NCI-H187 treated with DMSO at 0.1 percent for 48 hours (cell line): ENCODE results near the gene SLC49A4.

ENCODE experiments used
- DNase-seq: peaks from one replicate; lab custom pipeline; 2025; lab: John Stamatoyannopoulos, UW

Gene SLC49A4

GRCh38 chr3:122908251-122908650, 113.4 kb downstream of the SLC49A4 start:
- no peak for DNase-seq

DNA sequence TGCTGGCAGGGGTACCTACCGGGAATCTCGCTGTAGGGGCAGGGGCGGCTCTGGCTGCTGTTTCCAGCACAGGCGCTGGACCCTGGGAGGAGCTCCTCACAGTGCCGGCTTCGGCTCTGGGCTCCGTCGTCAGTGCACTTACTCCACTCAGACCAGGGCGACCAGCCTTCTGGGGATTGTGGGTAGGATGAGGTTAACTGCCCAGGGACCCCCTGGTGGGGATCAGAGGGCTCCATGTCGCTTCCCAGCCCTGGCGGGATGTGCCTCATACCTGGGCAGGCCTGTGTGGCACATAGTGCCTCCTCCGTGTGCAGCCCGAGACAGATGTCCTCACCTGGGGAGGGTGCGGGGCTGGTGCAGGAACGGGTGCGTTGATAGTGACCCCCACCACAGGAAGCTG, 117.0 kb downstream of the SLC49A4 start:
- DNase-seq: no peak

DNA sequence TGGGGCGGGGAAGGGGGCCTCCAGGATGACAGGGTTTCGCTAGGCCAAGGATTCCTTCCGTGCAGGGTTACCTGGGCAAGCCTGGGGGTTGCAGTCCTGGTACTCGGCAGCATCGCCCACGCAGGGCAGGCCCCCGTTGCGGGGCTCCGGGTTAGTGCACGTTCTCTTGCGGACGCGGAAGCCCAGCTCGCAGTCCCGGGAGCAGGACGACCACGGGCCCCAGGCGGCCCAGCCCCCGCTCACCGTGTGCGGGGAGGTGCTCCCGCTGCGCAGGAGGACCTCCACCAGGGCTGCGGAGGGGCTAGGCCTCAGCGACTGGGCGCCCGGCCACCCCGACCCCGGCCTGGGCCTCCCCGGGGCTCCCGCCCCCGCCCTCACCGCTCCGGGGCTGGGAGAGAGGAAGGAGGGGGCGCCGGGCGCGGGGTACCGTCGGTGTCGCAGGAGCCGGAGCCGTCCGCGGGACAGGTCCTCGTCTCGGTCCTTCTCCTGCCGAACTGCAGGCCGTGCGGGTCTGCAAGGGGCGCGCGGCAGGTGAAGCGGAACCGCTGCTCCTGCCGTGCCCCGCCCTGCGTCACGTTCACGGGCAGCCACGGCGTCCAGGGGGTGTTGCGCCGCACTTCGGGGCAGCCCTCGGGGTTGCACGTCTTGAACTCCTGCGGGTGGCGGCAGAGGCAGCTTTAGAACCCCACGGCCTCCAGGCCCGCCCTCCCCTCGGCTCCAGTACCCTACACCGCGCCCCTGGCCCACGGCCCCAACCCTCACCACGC, 118.1 kb downstream of the SLC49A4 start:
- DNase-seq: no peak

DNA sequence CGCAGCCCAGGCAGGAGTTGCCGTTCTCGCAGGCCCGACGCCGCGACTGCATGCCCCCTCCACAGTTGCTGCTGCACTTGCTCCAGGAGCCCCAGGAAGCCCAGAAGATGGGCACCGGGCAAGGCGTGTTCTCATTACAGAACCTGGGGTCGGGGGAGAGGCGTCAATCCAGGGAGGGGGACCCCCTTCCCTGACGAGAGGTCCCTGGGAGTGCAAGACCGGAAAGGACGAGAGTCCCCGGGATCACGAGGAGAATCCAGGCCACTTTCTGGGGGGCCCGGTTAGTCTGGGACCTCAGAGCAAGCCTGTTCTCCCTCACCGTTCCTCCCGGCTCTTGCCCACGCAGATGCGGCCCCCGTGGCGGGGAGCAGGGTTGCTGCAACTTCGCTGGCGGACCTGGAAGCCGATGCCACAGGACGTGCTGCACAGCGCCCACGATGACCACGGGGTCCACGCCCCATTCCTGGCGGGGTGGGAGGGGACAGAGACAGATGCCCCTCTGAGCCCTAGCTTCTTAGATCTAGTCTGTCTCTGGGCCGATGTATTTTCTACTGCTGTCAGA, 118.8 kb downstream of the SLC49A4 start:
- no peak for DNase-seq

DNA sequence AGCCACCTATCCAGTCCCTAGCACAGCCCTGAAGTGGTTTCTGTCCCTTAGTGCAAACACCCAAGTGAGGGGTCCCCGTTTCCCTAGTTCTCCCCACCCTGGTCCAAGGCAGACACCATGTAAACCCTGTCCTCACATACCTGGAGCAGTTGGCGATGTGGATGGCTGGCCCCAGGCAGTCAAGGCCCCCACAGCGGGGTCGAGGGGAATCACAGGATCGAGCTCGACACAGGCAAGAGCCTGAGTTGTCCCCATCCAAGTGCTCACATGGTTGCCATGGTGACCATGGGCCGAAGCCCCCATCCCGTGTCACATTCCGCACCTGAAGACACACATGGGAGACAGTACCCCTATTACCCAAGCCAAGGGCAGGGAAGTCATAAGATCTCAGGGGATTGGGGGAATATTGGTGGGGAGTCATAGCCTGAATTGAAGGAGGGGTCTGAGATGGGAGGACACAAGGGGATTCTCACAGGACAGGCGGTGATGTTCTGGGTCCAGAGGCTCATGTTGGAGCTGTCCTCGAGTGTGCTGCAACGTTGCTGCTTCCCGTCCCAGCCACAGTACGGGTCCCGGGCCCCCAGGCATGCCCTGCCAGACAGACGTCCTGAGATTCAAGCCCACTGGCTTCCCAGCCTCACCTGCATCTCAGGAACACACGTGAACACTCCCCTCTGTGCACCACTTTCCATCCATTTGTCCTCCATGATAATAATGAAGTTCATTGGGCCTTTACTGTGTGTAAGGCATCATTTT, 120.6 kb downstream of the SLC49A4 start:
- no peak for DNase-seq

GRCh38 chr3:122916084-122916483, 121.2 kb downstream of the SLC49A4 start:
- DNase-seq: no peak

DNA sequence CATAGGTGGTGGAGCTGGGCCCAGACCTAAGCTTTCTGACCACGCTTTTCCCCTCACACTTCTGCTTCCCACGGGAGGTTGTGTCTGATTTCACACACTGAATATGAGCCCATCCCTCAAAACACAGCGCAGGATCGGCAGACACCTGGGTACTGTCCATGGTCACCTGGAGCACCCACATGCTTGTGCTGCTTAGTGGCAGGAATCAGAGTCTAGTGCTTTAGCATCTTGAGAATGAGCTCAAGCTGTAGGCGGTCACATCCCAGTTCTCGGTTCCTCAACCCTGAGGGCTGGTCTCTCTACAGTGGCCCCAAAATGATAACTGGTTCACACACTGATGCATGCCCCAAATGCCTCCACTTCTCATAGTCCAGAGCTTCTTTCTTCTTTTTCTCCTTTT, 121.7 kb downstream of the SLC49A4 start:
- no peak for DNase-seq

GRCh38 chr3:122917412-122917811, 122.5 kb downstream of the SLC49A4 start:
- DNase-seq: no peak

DNA sequence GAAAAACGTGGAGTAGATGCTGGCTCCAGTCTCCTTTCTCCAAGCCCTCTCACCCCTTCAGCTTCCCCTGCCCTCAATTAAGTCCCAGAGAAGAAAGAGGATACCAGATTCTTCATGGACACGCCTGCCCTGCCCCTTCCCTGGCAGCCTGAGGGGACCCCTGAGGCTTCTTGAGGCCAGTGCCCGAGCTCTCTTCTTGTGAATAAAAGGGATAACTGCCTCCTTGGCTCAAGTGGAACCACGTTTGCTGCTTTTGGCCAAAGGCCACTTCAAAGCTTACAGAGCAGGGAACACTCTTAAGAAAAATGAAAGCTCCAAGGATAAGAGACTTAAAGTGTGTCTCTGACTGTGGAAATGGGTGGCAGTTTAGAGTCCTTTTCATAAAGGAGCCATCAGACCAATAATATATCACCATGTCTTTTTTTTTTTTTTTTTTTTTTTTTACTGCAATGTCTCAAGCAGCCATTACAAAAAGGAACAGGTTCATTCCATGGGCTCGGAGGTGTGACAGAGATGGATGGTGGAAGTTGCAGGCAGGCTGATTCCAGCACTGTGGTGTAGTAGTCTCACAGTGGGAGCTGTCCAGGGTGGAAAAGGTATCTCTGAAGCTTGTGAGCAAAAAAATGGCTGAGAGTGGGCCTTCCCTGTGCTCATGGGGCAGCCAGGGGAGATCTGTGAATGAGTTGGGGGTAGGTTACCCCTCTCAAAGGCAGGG, 123.9 kb downstream of the SLC49A4 start:
- peak; percentile 3 for DNase-seq

- DNase-seq: no peak
Observed at GRCh38 chr3:122919291-122919610, 124.4 kb downstream of the SLC49A4 start.

DNA sequence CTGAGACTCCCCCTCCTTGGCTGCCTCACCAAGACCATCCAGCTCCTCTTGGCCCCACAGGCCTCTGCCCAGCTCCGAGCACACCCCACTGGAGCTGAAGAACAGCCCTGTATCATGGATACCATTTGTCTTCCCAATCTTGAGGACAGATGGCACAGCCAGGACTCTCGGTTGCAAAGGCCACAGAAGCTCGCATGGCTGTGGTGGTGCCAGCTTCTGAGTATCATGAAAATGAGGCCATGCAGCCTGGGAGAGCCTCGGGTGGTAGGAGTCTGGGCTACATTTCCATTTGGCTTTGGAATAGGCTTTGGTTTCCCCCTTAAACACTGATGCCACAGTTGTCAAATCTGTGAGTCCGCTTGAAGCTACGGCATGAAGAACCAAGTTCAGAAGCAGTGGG, 126.1 kb downstream of the SLC49A4 start:
- DNase-seq: no peak

DNA sequence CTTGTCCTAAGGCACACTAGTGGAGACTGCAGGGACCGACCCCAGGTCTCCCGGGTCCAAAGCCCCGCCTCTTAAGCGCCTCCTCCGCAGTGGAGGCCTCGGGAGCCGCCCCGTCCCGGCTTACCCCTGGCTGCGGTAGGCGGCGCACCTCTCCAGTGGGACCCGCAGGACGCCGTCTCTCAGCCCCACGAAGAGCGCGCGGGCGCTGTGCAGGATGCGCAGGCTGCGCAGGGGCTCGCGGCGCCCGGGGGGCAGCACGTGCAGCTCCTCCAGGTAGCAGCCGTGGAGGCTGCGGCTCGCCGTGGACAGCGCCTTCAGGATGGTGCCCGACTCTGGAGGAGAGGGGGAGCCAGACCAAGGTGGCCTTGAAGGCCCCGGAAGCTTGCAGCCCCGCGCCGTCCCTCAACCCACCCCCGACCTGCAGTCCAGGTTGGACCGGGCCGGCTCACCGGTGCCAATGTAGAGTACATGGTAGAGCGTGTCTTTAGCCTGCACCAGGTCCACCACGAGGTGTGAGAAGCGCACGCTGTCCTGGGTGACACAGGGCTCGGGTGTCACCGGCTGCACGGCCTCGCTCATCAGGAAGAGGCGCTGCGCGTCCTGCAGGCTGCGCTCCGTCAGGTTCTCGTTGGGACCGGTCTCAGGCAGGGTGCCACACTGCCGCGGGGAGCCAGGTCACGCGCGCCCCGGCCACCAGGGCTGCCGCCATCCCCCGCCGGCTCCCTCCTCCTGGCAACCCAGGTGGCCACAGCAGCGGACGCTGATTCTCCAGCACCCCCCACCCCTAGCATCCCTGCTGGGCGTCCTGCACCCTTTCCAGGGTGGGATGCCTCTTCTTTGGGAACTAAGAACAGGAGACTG, 127.2 kb downstream of the SLC49A4 start:
- no peak for DNase-seq

- DNase-seq: no peak
Observed at GRCh38 chr3:122923611-122924010, 128.7 kb downstream of the SLC49A4 start.

DNA sequence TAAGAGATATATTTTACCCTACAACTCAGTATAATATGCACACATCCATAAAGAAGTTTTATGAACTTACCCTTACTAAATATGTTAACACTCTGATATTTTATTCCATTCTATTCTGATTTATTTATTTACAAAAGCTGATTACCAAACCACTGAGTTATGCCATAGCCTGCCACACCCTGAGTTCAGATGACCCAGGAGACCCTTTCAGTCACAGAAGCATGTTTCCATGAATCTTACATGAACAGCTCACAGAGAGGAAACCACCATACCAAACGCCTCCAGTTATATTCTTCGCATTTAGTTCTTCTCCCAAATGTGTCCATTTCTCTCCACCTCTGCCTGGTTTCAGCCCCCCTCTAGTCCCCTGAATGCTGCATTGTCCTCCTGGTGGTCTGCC, 129.2 kb downstream of the SLC49A4 start:
- DNase-seq: no peak

DNA sequence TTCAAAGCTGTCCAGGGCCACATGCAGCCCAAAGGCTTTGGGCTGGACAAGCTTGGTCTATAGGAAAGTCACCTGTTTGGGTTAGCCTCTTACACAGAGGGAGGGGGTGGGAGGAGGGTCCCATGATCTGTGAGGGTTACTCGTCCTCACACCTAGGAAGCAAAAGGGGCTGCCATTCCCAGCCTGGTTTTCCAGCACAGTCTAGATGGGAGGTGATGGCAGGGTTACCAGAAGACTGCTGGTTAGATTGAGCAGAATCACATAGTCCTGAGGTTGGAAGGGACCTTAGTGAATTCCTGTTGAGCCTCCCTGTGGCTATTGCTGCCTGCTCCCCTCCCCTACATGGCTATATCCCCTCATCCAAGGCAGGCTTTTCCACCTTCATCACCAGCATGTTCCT, 130.9 kb downstream of the SLC49A4 start:
- no peak for DNase-seq

DNA sequence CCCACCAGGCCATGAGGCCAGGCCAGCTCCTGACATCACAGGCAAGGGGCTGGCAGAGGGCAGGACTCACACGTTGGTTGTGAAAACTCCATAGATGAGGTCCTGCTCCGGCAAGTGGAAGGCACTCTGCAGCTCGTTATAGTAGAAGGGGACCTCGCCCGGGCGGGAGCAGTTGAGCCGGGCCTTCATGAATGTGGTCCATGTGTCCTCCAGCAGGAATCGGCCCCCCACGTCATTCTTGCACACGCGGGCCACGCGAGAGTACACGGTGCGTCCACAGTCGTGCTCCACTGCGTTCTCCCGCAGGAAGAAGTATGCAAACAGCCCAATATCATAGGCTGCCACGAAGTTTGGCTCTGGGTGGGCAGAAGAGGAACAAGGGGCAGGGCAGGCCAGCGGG, 131.5 kb downstream of the SLC49A4 start:
- no peak for DNase-seq

GRCh38 chr3:122926811-122927210, 131.9 kb downstream of the SLC49A4 start:
- no peak for DNase-seq

- DNase-seq: no peak
Observed at GRCh38 chr3:122927726-122928125, 132.9 kb downstream of the SLC49A4 start.

GRCh38 chr3:122928396-122929187, 133.7 kb downstream of the SLC49A4 start:
- DNase-seq: no peak

DNA sequence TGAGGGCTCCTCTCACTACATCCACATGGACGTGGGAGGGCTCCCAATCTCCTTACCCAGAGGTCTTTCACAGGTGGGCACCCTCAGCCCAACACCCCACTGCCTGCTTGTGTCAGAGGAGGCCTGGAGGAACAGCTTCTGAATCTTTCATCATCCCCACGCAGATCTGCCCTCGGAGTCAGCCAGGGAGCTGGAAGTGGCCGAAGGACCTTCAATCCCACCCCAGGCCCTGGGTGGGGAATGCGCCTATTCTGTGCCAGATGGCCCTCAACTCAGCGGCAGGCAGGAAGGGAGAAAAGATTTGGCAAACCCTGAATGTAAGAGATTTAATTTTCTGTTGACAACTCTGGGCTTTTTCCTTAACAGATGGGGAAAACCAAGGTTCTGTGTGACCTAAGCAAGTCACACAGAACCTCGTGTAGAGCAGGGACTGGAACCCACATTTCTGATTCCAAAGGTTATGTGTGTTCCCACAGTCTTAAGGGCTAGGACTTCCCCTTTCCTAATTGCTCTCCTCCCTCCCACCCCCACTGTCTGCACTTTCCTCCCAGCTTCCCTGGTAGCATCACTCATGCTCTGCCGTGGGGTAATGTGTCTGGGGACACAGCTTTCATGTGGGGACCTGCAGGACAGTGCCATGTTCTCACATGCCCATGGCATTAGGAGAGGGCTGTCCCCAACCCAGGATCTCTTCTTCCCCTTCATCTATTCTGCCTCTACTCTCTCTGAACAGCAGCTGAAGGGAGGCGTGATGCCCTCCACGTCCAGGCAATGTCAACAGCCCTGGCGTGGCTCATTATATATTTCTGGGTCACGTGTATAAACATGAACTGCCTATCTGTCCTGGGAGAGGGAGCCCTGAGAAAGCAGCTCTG, 134.6 kb downstream of the SLC49A4 start:
- no peak for DNase-seq
